CD4-positive, CD25-positive, alpha-beta regulatory T cell (primary cell): ENCODE results near the gene F11R. TPM values are rescaled to one million over a fixed set of nuclear protein-coding genes. Genes with fewer than 3 reads are reported as not detected.

ENCODE experiments used
- ATAC-seq, 2 donors: fragments of 150-1000 bp; cut with Tn5 transposase; one replicate each; pipeline ENCODE4 v1.10.0; 2021; ENCODE audit warnings: low read depth in 2 of 2, moderate number of reproducible peaks in 2 of 2, moderate library complexity in 1 of 2
- DNase-seq, 3 donors: peaks; one replicate each; pipeline versions ENCODE4 v3.0.0 to v3.0.0-alpha.2; 2012 to 2022; ENCODE audit warnings: mixed read lengths in 1 of 3
- H3K27ac ChIP-seq: one replicate; pipeline ENCODE4 v1.7.0; 2013; ENCODE audit warnings: mild to moderate bottlenecking, low read length; ENCODE audit not compliant: insufficient read depth, poor library complexity, severe bottlenecking
- H3K27me3 ChIP-seq: one replicate; pipeline ENCODE4 v1.7.0; 2013; ENCODE audit warnings: low read length; ENCODE audit not compliant: control insufficient read depth, insufficient read depth
- H3K36me3 ChIP-seq: one replicate; pipeline ENCODE4 v1.7.0; 2013; ENCODE audit warnings: mild to moderate bottlenecking, low read length, moderate library complexity; ENCODE audit not compliant: control insufficient read depth, insufficient read depth
- H3K4me1 ChIP-seq: 2 replicates; pipeline ENCODE4 v1.7.0; 2013; ENCODE audit warnings: mild to moderate bottlenecking, low read length; ENCODE audit not compliant: insufficient read depth, control insufficient read depth, poor library complexity, severe bottlenecking
- H3K4me3 ChIP-seq: one replicate; pipeline ENCODE4 v1.7.0; 2013; ENCODE audit warnings: low read depth, mild to moderate bottlenecking, low read length, moderate library complexity
- H3K9me3 ChIP-seq, 2 experiments: 1 replicate in 1 of 2; 2 replicates in 1 of 2; pipeline ENCODE4 v1.7.0; 2013; ENCODE audit warnings: low read length in 2 of 2, mild to moderate bottlenecking in 1 of 2, moderate library complexity in 1 of 2; ENCODE audit not compliant: control insufficient read depth in 2 of 2
- H3K27ac Mint-ChIP-seq, 3 donors: one replicate each; pipeline ENCODE4 v1.8.0; 2020 to 2022; ENCODE audit warnings: mild to moderate bottlenecking in 3 of 3, mixed read lengths in 3 of 3, moderate library complexity in 2 of 3
- H3K27me3 Mint-ChIP-seq: one replicate; pipeline ENCODE4 v1.8.0; 2022; ENCODE audit warnings: mild to moderate bottlenecking, mixed read lengths
- H3K36me3 Mint-ChIP-seq: one replicate; pipeline ENCODE4 v1.8.0; 2020; ENCODE audit warnings: mixed read lengths
- H3K4me1 Mint-ChIP-seq, 4 donors: one replicate each; pipeline ENCODE4 v1.8.0; 2020 to 2022; ENCODE audit warnings: mixed read lengths in 4 of 4, mild to moderate bottlenecking in 1 of 4
- H3K4me3 Mint-ChIP-seq, 4 donors: one replicate each; pipeline ENCODE4 v1.8.0; 2020 to 2022; ENCODE audit warnings: mild to moderate bottlenecking in 4 of 4, mixed read lengths in 4 of 4, moderate library complexity in 3 of 4
- H3K9me3 Mint-ChIP-seq, 7 donors: one replicate each; pipeline ENCODE4 v1.8.0; 2020 to 2022; ENCODE audit warnings: mixed read lengths in 7 of 7, mild to moderate bottlenecking in 3 of 7, moderate library complexity in 2 of 7
- polyA plus RNA-seq, 4 donors: library from polyadenylated mRNA; unstranded; fragments of 300-500 nt; fragmentation: Illumina TruSeq; gene quantifications; one replicate each; pipeline ENCODE4 v1.2.3, GENCODE V29; 2021
- total RNA-seq: library from RNA; stranded (reverse); gene quantifications from one replicate; pipeline ENCODE4 v1.2.3, GENCODE V29; 2022

F11R gene
- total and polyA plus RNA-seq, 5 donors from 2014 or later = 6.3 to 18.4 (median 9.2) TPM

- ATAC-seq = no peak
- Histone ChIP-seq H3K4me3 (no peak overlapping the region), H3K4me1 (peaks cover 19% of the 10 kb centered on the region), H3K27me3 (no peaks in the 10 kb centered on the region), H3K9me3 (no peaks in the 10 kb centered on the region), H3K36me3 (no peaks in the 10 kb centered on the region), H3K27ac (no peak overlapping the region)
- Mint-ChIP-seq H3K27ac (peak overlapping the region; percentile 19 to 76 (median 42)), H3K4me3 (no peak overlapping the region), H3K27me3 (no peaks in the 10 kb centered on the region), H3K9me3 (no peaks in the 10 kb centered on the region), H3K4me1 (peaks cover 0 to 26% (median 17%) of the 10 kb centered on the region in 4 donors), H3K36me3 (no peaks in the 10 kb centered on the region)
- DNase-seq = no peak
These were observed 12.0 kb downstream of the F11R start for GRCh38 chr1:161008869-161009510.

GRCh38 chr1:161007369-161007768 lies 13.6 kb downstream of the F11R start:
- Histone ChIP-seq H3K9me3 (no peaks in the 10 kb centered on the region), H3K27ac (no peak overlapping the region), H3K4me1 (peaks cover 3% of the 10 kb centered on the region), H3K27me3 (no peaks in the 10 kb centered on the region), H3K4me3 (no peak overlapping the region), H3K36me3 (no peaks in the 10 kb centered on the region)
- Mint-ChIP-seq H3K4me3 (no peak overlapping the region), H3K9me3 (no peaks in the 10 kb centered on the region), H3K36me3 (no peaks in the 10 kb centered on the region), H3K27me3 (no peaks in the 10 kb centered on the region), H3K4me1 (peaks cover 0 to 14% (median 5%) of the 10 kb centered on the region in 4 donors), H3K27ac (no peak overlapping the region)
- DNase-seq (no peak), ATAC-seq (no peak)

- H3K4me1 Mint-ChIP-seq = peaks cover 0 to 8% (median 3%) of the 10 kb centered on the region in 4 donors
- H3K36me3 ChIP-seq = no peaks in the 10 kb centered on the region
- DNase-seq (no peak), ATAC-seq (no peak)
- H3K4me3 Mint-ChIP-seq = no peak overlapping the region
- no peak overlapping the region for H3K27ac Mint-ChIP-seq
- H3K9me3 ChIP-seq = no peaks in the 10 kb centered on the region
- no peak overlapping the region for H3K4me3 ChIP-seq
- H3K27me3 Mint-ChIP-seq = no peaks in the 10 kb centered on the region
- no peak overlapping the region for H3K27ac ChIP-seq
- H3K36me3 Mint-ChIP-seq = no peaks in the 10 kb centered on the region
- H3K9me3 Mint-ChIP-seq = no peaks in the 10 kb centered on the region
- no peaks in the 10 kb centered on the region for H3K27me3 ChIP-seq
- no peaks in the 10 kb centered on the region for H3K4me1 ChIP-seq
These were observed 14.4 kb downstream of the F11R start for GRCh38 chr1:161006563-161006962.

- Histone ChIP-seq H3K4me1 (peaks cover 3% of the 10 kb centered on the region), H3K9me3 (no peaks in the 10 kb centered on the region), H3K36me3 (peaks cover 17% of the 10 kb centered on the region), H3K27me3 (no peaks in the 10 kb centered on the region), H3K27ac (no peak overlapping the region), H3K4me3 (no peak overlapping the region)
- no peaks in the 10 kb centered on the region for H3K27me3 Mint-ChIP-seq
- peaks cover 0 to 8% (median 4%) of the 10 kb centered on the region in 4 donors for H3K4me1 Mint-ChIP-seq
- no peak for DNase-seq
- peak overlapping the region in 2 of 3 donors; percentile 57 to 71 for H3K27ac Mint-ChIP-seq
- peaks cover 25% of the 10 kb centered on the region for H3K36me3 Mint-ChIP-seq
- ATAC-seq = no peak
- no peak overlapping the region for H3K4me3 Mint-ChIP-seq
- H3K9me3 Mint-ChIP-seq = peaks cover 0 to 3% (median 0%) of the 10 kb centered on the region in 7 donors
These were observed 19.4 kb downstream of the F11R start for GRCh38 chr1:161001525-161001924.

- Histone ChIP-seq H3K4me3 (no peak overlapping the region), H3K27me3 (no peaks in the 10 kb centered on the region), H3K27ac (no peak overlapping the region), H3K4me1 (peaks cover 3% of the 10 kb centered on the region), H3K36me3 (peaks cover 17% of the 10 kb centered on the region), H3K9me3 (no peaks in the 10 kb centered on the region)
- Mint-ChIP-seq H3K4me3 (no peak overlapping the region), H3K27me3 (no peaks in the 10 kb centered on the region), H3K27ac (peak overlapping the region in 2 of 3 donors; percentile 60 to 71), H3K4me1 (peaks cover 0 to 8% (median 4%) of the 10 kb centered on the region in 4 donors), H3K9me3 (peaks cover 0 to 3% (median 0%) of the 10 kb centered on the region in 7 donors), H3K36me3 (peaks cover 25% of the 10 kb centered on the region)
- DNase-seq (no peak), ATAC-seq (no peak)
These were observed 20.0 kb downstream of the F11R start for GRCh38 chr1:161000736-161001480.

- no peak overlapping the region for H3K27ac ChIP-seq
- Mint-ChIP-seq H3K9me3 (peaks cover 0 to 3% (median 0%) of the 10 kb centered on the region in 7 donors), H3K27ac (no peak overlapping the region), H3K36me3 (peaks cover 25% of the 10 kb centered on the region), H3K4me3 (no peak overlapping the region), H3K27me3 (no peaks in the 10 kb centered on the region), H3K4me1 (peaks cover 0 to 8% (median 5%) of the 10 kb centered on the region in 4 donors)
- no peaks in the 10 kb centered on the region for H3K9me3 ChIP-seq
- DNase-seq (no peak), ATAC-seq (no peak)
- peaks cover 3% of the 10 kb centered on the region for H3K4me1 ChIP-seq
- H3K4me3 ChIP-seq = no peak overlapping the region
- H3K36me3 ChIP-seq = peaks cover 17% of the 10 kb centered on the region
- no peaks in the 10 kb centered on the region for H3K27me3 ChIP-seq
These were observed 21.6 kb downstream of the F11R start for GRCh38 chr1:160999376-160999775.

GRCh38 chr1:160997323-160998038 lies 23.5 kb downstream of the F11R start:
- Mint-ChIP-seq H3K36me3 (peaks cover 25% of the 10 kb centered on the region), H3K9me3 (peaks cover 0 to 3% (median 0%) of the 10 kb centered on the region in 7 donors), H3K27me3 (no peaks in the 10 kb centered on the region), H3K27ac (peak overlapping the region; percentile 39 to 78 (median 51)), H3K4me1 (peaks cover 5 to 8% (median 6%) of the 10 kb centered on the region in 4 donors), H3K4me3 (no peak overlapping the region)
- Histone ChIP-seq H3K27me3 (no peaks in the 10 kb centered on the region), H3K9me3 (no peaks in the 10 kb centered on the region), H3K36me3 (peaks cover 17% of the 10 kb centered on the region), H3K4me1 (peaks cover 3% of the 10 kb centered on the region), H3K27ac (no peak overlapping the region), H3K4me3 (no peak overlapping the region)
- peak; percentile 60 to 75 for ATAC-seq
- DNase-seq = peak; percentile 7 to 68 (median 48)
